ENCODE results near the gene CHRM1. TPM values are rescaled to one million over a fixed set of nuclear protein-coding genes. Genes with fewer than 3 reads are reported as not detected.

Gene CHRM1
- total and polyA plus RNA-seq, 2 of the 13 experiments (the other 11 are each of a cell fraction or from before 2014, with no cell fraction given): not detected

DNA sequence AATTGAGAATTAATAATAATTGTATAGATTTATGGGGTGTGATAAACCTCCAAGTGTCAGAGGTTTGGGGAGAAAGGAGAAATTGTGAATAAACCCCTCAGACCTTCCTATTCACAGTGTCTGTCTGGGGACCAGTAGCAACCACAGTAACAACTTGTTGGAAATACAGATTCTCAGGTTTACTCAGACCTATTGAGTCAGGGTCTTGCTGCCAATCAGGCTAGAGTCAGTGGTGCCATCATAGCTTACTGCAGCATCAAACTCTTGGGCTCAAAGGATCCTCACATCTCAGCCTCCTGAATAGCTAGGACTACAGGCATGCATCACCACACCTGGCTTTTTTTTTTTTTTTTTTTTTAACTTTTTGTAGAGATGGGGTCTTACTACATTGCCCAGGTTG lies 23.1 kb downstream of the CHRM1 start:
- Histone ChIP-seq H3K4me3 (replicated peaks in 1 of 3; ENCODE audit: insufficient read depth in 1 of 3, low read depth in 2 of 3, low read length in 3 of 3) (no peak overlapping the region), H3K9me3 (ENCODE audit: low read length) (no peaks in the 10 kb centered on the region), H3K4me1 (ENCODE audit: insufficient read depth, low read length) (peaks cover under 1% of the 10 kb centered on the region; the same call in 1 of the 2 replicates), H3K79me2 (ENCODE audit: insufficient read depth, low read length) (no peaks in the 10 kb centered on the region), H3K27ac (ENCODE audit: extremely low read length, insufficient read depth, low read length) (no peak overlapping the region), H4K20me1 (ENCODE audit: insufficient read depth, low read length) (no peaks in the 10 kb centered on the region), H3K4me2 (ENCODE audit: low read depth, low read length) (no peak overlapping the region), H3K27me3 (ENCODE audit: control insufficient read depth in 1 of 2, insufficient read depth in 2 of 2, low read length in 2 of 2) (peaks cover 1 to 19% of the 10 kb centered on the region in 2 experiments; a peak in 4 of 5 replicates), H3K9ac (ENCODE audit: insufficient read depth, low read depth, low read length) (no peak overlapping the region), H3K36me3 (replicated peaks in 1 of 2; ENCODE audit: control insufficient read depth in 1 of 2, insufficient read depth in 2 of 2, low read length in 2 of 2) (no peaks in the 10 kb centered on the region), H2AFZ (ENCODE audit: low read length) (no peak overlapping the region)
- TF ChIP-seq ZNF788 (CRISPR knock-in tag; IDR thresholded peaks at IDR 0.05; ENCODE audit: borderline replicate concordance) (no peak), ZNF207 (IDR thresholded peaks at IDR 0.05; ENCODE audit: borderline replicate concordance) (no peak)
- TF ChIP-seq, protein P1, sequence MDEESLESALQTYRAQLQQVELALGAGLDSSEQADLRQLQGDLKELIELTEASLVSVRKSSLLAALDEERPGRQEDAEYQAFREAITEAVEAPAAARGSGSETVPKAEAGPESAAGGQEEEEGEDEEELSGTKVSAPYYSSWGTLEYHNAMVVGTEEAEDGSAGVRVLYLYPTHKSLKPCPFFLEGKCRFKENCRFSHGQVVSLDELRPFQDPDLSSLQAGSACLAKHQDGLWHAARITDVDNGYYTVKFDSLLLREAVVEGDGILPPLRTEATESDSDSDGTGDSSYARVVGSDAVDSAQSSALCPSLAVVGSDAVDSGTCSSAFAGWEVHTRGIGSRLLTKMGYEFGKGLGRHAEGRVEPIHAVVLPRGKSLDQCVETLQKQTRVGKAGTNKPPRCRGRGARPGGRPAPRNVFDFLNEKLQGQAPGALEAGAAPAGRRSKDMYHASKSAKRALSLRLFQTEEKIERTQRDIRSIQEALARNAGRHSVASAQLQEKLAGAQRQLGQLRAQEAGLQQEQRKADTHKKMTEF (CRISPR knock-in tag; IDR thresholded peaks at IDR 0.05): no peak
- TF ChIP-seq, protein P2, sequence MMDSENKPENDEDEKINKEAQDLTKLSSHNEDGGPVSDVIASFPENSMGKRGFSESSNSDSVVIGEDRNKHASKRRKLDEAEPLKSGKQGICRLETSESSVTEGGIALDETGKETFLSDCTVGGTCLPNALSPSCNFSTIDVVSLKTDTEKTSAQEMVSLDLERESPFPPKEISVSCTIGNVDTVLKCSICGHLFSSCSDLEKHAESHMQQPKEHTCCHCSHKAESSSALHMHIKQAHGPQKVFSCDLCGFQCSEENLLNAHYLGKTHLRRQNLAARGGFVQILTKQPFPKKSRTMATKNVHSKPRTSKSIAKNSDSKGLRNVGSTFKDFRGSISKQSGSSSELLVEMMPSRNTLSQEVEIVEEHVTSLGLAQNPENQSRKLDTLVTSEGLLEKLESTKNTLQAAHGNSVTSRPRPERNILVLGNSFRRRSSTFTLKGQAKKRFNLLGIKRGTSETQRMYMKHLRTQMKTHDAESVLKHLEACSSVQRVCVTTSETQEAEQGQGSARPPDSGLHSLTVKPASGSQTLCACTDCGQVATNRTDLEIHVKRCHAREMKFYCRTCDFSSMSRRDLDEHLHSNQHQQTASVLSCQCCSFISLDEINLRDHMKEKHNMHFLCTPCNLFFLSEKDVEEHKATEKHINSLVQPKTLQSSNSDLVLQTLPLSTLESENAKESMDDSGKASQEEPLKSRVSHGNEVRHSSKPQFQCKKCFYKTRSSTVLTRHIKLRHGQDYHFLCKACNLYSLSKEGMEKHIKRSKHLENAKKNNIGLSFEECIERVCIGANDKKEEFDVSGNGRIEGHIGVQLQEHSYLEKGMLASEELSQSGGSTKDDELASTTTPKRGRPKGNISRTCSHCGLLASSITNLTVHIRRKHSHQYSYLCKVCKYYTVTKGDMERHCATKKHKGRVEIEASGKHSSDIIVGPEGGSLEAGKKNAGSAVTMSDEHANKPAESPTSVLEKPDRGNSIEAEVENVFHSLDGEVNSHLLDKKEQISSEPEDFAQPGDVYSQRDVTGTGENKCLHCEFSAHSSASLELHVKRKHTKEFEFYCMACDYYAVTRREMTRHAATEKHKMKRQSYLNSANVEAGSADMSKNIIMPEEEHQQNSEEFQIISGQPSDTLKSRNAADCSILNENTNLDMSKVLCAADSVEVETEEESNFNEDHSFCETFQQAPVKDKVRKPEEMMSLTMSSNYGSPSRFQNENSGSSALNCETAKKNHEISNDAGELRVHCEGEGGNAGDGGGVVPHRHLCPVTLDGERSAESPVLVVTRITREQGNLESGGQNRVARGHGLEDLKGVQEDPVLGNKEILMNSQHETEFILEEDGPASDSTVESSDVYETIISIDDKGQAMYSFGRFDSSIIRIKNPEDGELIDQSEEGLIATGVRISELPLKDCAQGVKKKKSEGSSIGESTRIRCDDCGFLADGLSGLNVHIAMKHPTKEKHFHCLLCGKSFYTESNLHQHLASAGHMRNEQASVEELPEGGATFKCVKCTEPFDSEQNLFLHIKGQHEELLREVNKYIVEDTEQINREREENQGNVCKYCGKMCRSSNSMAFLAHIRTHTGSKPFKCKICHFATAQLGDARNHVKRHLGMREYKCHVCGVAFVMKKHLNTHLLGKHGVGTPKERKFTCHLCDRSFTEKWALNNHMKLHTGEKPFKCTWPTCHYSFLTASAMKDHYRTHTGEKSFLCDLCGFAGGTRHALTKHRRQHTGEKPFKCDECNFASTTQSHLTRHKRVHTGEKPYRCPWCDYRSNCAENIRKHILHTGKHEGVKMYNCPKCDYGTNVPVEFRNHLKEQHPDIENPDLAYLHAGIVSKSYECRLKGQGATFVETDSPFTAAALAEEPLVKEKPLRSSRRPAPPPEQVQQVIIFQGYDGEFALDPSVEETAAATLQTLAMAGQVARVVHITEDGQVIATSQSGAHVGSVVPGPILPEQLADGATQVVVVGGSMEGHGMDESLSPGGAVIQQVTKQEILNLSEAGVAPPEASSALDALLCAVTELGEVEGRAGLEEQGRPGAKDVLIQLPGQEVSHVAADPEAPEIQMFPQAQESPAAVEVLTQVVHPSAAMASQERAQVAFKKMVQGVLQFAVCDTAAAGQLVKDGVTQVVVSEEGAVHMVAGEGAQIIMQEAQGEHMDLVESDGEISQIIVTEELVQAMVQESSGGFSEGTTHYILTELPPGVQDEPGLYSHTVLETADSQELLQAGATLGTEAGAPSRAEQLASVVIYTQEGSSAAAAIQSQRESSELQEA (CRISPR knock-in tag; IDR thresholded peaks at IDR 0.05; ENCODE audit: not compliant biosample characterization): no peak
- ChIA-PET CTCF (ENCODE audit: low intra/inter-chr PET ratio, low total read pairs) (no interaction called here), POLR2A (no interaction called here)
- ATAC-seq (no peak), FAIRE-seq (no peak), DNase-seq (ENCODE audit: low spot score) (no peak)
- no TSS peak for BruUV-seq (replicated peaks)
- intact Hi-C loops (cut with micrococcal nuclease; ENCODE audit: unreplicated experiment) (no loop called here), in situ Hi-C loops (cut with HindIII; ENCODE audit: extremely low pct_ligation_motif_present, low pct_unique_long_range_greater_than_20kb) (no loop called here)

Measured in HepG2 (cell line).